Muscle of leg (tissue), 11 donors: ENCODE data around the gene DYSF. TPM values are rescaled to one million over a fixed set of nuclear protein-coding genes. Genes with fewer than 3 reads are reported as not detected.
A peak's percentile ranks its signal among the peaks of the same experiment; 100 is the strongest.

Source experiments
- DNase-seq: peaks from one replicate; pipeline ENCODE4 v3.0.0; 2013
- H3K27ac ChIP-seq: one replicate; pipeline ENCODE4 v1.5.1; 2013; ENCODE audit warnings: mild to moderate bottlenecking, low read length, control low read depth
- H3K27me3 ChIP-seq: one replicate; pipeline ENCODE4 v1.6.1; 2013; ENCODE audit warnings: low read length; ENCODE audit not compliant: control insufficient read depth, insufficient read depth
- H3K36me3 ChIP-seq: one replicate; pipeline ENCODE4 v1.6.1; 2013; ENCODE audit warnings: low read length; ENCODE audit not compliant: control insufficient read depth, insufficient read depth
- H3K4me1 ChIP-seq: one replicate; pipeline ENCODE4 v1.6.1; 2013; ENCODE audit warnings: low read length; ENCODE audit not compliant: control insufficient read depth, insufficient read depth
- H3K4me3 ChIP-seq: one replicate; pipeline ENCODE4 v1.5.1; 2013; ENCODE audit warnings: low read length, control low read depth
- H3K9me3 ChIP-seq: replicated peaks from 2 replicates; pipeline ENCODE4 v1.6.1; 2013; ENCODE audit warnings: low read depth, low read length; ENCODE audit not compliant: control insufficient read depth
- WGBS: methylation state at CpG from one replicate; pipeline ENCODE4 v1.1.5; 2013; ENCODE audit warnings: missing lambda C conversion rate; ENCODE audit not compliant: insufficient coverage; 5-methylcytosine and 5-hydroxymethylcytosine counted together
- polyA plus RNA-seq, 8 donors: library from polyadenylated mRNA; unstranded; fragments of 120-200 nt; gene quantifications; one replicate each; pipeline versions ENCODE4 v1.2.1 to v1.2.3, GENCODE V29; 2013; ENCODE audit warnings: inconsistent platforms in 1 of 8, low replicate concordance in 1 of 8; ENCODE audit not compliant: insufficient read length in 8 of 8, insufficient read depth in 1 of 8
- total RNA-seq: library from RNA; stranded (reverse); fragments of 120-200 nt; gene quantifications from one replicate; pipeline ENCODE4 v1.2.4, GENCODE V29; 2013

Gene DYSF
- total and polyA plus RNA-seq, 9 donors = 51.6 to 152 (median 106) TPM

DNA sequence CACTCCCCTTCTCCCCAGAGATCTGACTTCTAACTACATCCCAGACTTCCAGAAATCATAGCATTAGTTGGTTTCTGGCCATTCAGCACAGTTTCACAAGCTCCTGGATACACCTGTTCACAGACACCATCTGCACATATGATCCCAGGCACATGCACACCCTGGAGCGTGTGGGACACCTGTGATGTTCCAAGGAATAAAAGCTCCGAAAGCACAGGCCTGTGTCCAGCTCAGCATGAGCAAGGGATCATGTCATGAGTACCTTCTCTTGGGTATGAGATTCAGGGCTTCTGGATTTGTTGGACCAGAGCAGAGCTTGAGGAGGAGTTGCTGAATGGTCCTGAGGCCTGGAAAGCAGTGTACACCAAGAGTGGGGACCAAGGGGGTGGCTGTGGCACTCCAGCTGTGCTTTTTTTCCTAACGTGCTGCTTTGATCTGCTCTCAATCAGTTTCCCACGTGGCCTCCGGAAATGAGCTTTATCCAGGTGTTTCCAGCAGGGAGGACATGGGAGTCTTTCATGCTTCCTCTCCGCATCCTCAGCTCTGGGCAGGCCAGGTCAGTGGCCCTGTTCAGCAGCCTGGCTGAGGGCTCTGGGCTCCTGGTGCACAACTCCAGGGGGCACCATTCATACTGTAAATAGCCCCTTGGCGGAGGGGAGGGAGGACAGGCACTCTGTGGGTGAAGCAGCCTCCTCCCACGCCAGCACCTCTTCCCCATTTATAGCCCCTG lies 1.8 kb downstream of the DYSF start:
- peaks cover 8% of the 10 kb centered on the region for H3K36me3 ChIP-seq
- peaks cover 79% of the 10 kb centered on the region for H3K4me1 ChIP-seq
- peaks cover 8% of the 10 kb centered on the region for H3K27me3 ChIP-seq
- no peaks in the 10 kb centered on the region for H3K9me3 ChIP-seq
- 53% methylated on average over 6 of the region's 8 CpGs for WGBS
- H3K4me3 ChIP-seq = peak overlapping the region; percentile 65
- DNase-seq = no peak
- H3K27ac ChIP-seq = peak overlapping the region; percentile 80

DNA sequence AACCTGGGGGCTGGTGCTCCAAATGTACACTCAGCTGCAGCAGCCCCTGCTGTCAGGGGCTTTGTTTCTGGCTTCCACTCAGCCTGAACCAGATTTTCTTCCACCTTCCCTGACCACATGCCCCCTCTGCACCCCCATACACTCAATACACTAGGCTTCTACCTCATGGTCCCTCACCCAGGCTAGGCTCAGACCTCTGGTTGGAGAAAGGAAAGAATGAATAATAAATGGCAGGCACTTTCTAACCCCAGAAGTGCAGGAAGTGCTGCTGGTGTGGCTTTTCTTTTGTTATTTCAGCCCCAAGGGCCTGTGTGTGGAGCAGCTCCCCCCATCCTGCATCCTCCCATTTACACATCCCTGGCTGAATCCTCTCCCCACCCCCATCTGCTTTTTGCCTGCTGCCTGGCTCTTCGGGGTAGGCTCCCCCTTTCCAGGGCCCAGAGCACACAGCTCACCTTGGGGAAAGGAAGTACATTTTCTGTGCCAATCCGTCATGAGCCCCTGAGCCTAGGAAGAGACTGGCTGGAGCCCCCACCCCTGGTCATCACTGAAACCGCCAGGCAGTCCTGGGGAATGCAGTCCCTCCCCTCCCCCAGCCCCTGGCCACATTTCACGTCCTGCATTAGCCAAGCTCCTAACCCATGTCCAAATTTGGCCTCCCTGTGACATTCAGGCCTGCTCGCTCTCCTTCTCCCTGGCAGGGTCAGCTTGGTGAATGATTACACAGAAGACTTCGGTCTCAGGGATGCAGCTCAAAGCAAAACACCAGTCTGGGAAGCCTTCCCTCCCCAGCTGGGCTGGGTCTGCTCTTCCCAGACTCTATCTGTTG lies 2.6 kb downstream of the DYSF start:
- H3K9me3 ChIP-seq = no peaks in the 10 kb centered on the region
- no peak for DNase-seq
- peak overlapping the region; percentile 80 for H3K27ac ChIP-seq
- 15% methylated on average over 5 of the region's 6 CpGs for WGBS
- H3K4me3 ChIP-seq = no peak overlapping the region
- H3K27me3 ChIP-seq = peaks cover 8% of the 10 kb centered on the region
- peaks cover 8% of the 10 kb centered on the region for H3K36me3 ChIP-seq
- H3K4me1 ChIP-seq = peaks cover 83% of the 10 kb centered on the region

DNA sequence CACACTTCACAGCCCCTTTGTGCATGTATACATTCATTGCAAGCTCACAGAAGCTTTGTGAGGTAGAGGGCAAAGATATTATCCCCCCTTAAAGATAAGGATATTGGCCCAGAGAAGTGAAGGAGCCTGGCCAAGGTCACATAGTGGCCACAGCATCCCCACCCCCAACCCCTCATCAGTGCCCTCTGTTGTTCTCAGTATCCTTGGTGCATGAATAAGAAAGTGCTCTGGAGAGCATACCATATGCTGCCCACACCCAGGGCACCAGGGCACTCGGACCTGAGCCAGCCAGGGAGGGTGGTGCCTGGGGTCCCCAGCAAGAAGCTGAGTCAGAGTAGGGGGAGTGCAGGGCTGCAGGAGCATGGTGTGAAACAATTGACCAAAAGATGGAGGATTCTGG lies 3.3 kb downstream of the DYSF start:
- no peak overlapping the region for H3K4me3 ChIP-seq
- 83% methylated on average over 1 of the region's 1 CpG for WGBS
- H3K4me1 ChIP-seq = peaks cover 85% of the 10 kb centered on the region

DNA sequence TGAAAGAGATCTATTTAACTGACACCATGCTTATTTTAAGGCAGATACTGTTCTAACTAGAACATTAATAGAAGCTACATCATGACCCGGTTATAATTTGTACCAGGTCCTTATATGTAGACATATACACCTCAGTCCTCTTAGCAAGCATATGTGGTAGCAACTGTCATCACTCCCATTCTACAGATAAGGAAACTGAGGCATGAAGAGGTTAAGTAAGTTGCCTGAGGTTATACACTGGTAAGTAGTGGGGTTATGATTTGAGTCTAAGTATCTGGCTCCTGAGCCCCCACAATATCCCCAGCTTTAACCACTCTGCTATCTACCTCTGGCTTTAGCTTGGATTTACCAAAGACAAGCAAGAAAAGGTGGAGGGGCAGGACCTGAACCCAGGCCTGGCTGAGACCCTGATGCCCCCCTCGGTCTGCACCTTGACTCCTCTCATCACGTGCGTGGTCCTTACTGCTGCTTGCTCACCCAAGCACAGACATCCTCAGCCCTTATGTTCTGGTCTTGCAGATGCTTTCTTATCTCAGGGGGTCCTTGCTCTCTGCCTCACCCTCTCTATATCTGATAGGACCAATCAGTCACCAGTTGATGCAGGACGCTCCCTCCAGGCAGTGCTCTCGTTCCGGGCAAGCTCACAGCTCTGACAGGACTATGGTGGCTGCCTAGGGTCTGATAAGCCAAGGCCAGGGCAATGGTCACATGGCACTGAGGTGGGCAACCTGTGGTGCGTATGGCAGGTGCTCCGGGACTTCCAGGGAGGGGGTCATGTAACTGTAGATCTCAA lies 4.0 kb downstream of the DYSF start:
- DNase-seq = no peak
- Histone ChIP-seq H3K9me3 (peaks cover 2% of the 10 kb centered on the region), H3K4me1 (peaks cover 85% of the 10 kb centered on the region), H3K4me3 (no peak overlapping the region), H3K36me3 (peaks cover 8% of the 10 kb centered on the region), H3K27ac (no peak overlapping the region), H3K27me3 (peaks cover 8% of the 10 kb centered on the region)
- WGBS = 93% methylated on average over 8 of the region's 9 CpGs

More for the DNA sequence above, 3.3 kb downstream of the DYSF start:
- no peak for DNase-seq
- H3K27ac ChIP-seq = no peak overlapping the region
- peaks cover 8% of the 10 kb centered on the region for H3K36me3 ChIP-seq
- peaks cover 8% of the 10 kb centered on the region for H3K27me3 ChIP-seq
- H3K9me3 ChIP-seq = no peaks in the 10 kb centered on the region

DNA sequence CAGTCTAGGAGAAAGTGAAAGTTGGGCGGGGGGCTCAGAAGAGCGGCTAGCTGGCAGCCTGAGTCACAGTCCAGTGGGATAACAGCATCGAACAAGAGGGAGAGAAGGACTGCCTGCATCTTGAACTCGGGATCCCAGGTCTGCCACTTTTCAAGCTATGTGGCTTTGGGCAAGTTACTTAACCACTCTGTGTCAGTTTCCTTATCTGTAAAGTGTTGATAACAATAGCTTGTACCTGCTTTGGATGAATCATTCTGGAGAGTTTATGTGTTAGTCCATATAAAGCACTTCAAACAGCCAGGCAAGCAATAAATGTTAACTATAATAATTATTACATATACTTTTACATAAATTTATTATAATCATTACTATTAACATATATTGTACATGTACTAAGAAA lies 4.6 kb downstream of the DYSF start:
- Histone ChIP-seq H3K27ac (no peak overlapping the region), H3K36me3 (peaks cover 8% of the 10 kb centered on the region), H3K27me3 (peaks cover 8% of the 10 kb centered on the region), H3K4me1 (peaks cover 87% of the 10 kb centered on the region), H3K4me3 (no peak overlapping the region), H3K9me3 (peaks cover 6% of the 10 kb centered on the region)
- no peak for DNase-seq
- WGBS = 100% methylated on average over 3 of the region's 4 CpGs

DNA sequence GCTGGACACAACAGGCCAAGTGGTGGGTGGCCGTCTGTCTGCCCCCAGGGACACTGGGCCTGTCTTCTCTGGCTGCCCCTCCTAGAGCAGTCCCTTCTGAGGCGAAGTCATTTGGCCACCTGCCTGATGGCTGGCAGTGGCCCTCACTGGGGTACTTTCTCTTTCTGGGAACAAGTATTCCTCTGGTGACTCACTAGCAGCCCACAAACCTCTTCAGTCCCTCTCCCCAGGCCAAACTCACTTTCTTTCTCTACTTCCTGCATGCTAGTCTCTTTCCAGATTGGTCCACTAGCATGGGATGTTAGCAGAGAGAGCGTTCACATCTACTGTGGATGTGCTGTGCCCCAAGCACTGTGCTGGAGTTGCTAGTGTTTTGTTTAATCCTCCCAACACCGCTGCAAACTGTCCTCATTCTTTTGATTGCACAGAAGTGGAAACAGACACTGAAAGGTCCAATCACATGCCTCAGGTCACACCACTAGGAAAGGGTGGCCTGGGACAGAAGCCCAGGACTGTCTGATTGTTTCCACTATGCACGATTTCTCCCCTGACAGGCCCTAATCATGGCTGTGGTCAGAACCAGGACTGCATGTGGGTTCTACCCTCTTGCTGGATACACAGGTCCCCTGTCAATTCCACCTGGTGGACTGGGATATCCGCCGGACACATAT lies 5.2 kb downstream of the DYSF start:
- Histone ChIP-seq H3K9me3 (peaks cover 6% of the 10 kb centered on the region), H3K27ac (no peak overlapping the region), H3K27me3 (peaks cover 8% of the 10 kb centered on the region), H3K4me3 (no peak overlapping the region), H3K36me3 (peaks cover 8% of the 10 kb centered on the region), H3K4me1 (peaks cover 90% of the 10 kb centered on the region)
- WGBS = 49% methylated on average over 3 of the region's 7 CpGs
- DNase-seq = no peak

DNA sequence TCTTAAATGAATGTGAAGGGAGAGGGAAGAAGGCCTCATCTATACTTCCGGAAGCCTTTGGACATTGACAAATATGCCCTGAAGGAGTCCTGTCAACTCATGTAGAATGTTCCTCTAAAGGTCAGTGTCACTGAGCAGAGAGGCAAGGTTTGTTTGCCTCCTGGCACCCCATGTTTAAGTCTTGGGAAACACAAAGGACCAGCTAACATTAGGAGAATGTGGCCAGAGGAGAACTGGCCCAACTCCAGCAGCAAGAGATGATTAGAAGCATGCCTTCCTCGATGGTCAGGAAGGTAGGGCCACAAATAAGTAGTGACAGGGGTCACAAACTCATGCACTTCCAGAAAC lies 5.7 kb downstream of the DYSF start:
- Histone ChIP-seq H3K27me3 (peaks cover 6% of the 10 kb centered on the region), H3K27ac (no peak overlapping the region), H3K36me3 (peaks cover 8% of the 10 kb centered on the region), H3K9me3 (peaks cover 6% of the 10 kb centered on the region), H3K4me3 (no peak overlapping the region), H3K4me1 (peaks cover 90% of the 10 kb centered on the region)
- 67% methylated on average over 2 of the region's 2 CpGs for WGBS
- DNase-seq = no peak

DNA sequence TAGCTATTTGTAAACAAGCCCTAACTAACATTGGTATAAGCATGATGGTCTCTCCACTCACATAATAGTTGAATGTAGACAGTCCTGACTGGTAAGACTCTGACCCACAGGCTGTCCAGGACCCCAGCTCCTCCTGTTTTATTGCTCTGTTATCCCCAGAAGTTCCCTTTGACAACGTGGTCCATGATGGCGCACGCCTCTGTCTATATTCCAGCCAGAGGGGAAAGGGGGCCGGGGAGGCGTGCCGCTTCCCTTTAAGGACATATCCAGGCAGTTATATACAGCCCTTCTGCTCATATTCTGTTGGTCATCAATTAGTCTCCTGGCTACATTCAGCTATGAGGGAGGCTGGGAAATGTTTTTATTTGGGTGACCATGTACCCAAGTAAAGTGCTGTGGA lies 6.7 kb downstream of the DYSF start:
- no peak for DNase-seq
- no peak overlapping the region for H3K4me3 ChIP-seq
- H3K4me1 ChIP-seq = peaks cover 90% of the 10 kb centered on the region
- no peak overlapping the region for H3K27ac ChIP-seq
- H3K9me3 ChIP-seq = peaks cover 6% of the 10 kb centered on the region
- H3K36me3 ChIP-seq = peaks cover 8% of the 10 kb centered on the region
- H3K27me3 ChIP-seq = peaks cover 8% of the 10 kb centered on the region
- WGBS = 56% methylated on average over 3 of the region's 6 CpGs

DNA sequence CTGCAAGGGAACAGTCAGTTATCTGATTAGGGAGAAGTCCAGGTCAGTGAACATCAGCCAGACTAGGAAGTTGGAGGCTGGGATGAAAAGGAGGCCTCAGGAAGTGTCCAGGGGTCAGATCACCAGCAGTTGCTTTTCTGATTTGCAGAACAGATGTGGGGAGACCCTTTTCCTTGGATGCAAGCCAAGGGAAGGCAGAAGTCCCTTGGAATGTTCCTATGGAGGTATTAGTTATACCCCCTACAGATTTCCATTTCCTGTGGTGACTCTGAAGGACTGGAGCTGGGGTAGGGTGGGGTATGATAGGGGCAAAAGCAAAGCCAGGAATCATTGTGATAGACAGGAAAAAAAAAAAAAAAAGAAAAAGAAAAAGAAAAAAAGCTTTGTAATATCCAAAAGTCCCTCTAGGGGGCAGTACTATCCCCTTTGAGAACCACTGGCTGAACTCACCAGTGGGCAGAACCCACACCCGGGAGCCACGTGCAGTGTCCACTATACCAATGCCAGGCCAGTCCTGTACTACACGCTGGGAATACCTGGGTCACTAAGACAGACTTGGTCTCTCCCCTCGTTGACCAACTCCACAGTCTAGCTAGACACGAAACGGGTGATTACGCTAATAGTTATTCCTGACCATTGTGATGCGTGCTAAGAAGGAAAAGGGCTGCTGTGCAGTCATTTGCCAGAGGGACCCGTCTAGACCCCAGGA lies 7.4 kb downstream of the DYSF start:
- peak; percentile 48 for DNase-seq

More for the DNA sequence above, 7.4 kb downstream of the DYSF start:
- Histone ChIP-seq H3K4me3 (no peak overlapping the region), H3K9me3 (peaks cover 6% of the 10 kb centered on the region), H3K27ac (peak overlapping the region; percentile 44), H3K27me3 (peaks cover 15% of the 10 kb centered on the region), H3K4me1 (peaks cover 90% of the 10 kb centered on the region), H3K36me3 (peaks cover 8% of the 10 kb centered on the region)
- 61% methylated on average over 7 of the region's 9 CpGs for WGBS
